CD4-positive, alpha-beta T cell treated with Interleukin-17A for 4 hours (primary cell): ENCODE results near the gene SDHAF2.
"Not testable (repeated sequence)": the region's sequence is repeated elsewhere in the genome, so short reads cannot be mapped to it uniquely, and the experiment has no call there.

Experiments
- DNase-seq: peaks from one replicate; pipeline ENCODE4 v3.0.0-alpha.2; 2020; ENCODE audit warnings: mixed read lengths

The SDHAF2 gene

GRCh38 chr11:61429346-61429690, 606 bp upstream of the SDHAF2 start:
- peak; percentile 83 for DNase-seq

- DNase-seq: not testable (repeated sequence)
Observed at GRCh38 chr11:61430839-61431238, 915 bp downstream of the SDHAF2 start.

DNA sequence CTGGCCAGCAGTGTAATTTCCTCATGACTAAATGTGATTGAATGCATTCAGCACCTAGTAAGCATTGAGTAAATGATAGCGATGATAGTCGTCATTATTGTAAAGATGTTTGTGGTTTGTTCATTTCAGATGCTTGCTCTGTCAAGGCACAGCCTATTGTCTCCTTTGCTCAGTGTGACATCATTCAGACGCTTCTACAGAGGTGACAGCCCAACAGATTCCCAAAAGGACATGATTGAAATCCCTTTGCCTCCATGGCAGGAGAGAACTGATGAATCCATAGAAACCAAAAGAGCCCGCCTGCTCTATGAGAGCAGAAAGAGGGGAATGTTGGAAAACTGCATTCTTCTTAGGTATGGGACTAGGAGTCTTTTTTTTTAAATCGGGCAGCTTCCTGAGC, 7.6 kb downstream of the SDHAF2 start:
- no peak for DNase-seq

- no peak for DNase-seq
Observed at GRCh38 chr11:61439615-61440014, 9.7 kb downstream of the SDHAF2 start.

- no peak for DNase-seq
Observed at GRCh38 chr11:61442616-61443015, 12.7 kb downstream of the SDHAF2 start.

DNA sequence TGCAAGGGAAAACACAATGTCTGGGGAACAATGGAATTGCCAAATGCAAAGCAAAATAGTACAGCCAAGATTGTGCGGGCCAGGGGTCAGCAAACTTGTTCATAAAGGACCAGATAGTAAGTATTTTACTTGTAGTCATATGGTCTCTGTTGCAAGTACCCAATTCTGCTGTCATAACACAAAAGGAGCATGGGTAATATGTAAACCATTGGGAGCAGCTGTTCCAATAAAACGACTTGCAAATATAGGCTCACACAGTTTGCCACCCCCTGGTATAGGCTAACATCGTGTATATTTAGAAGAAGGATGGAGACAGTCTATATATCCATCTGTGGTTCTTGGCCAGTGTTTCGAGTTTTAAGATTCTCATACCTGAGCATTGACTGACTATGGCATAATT, 15.6 kb downstream of the SDHAF2 start:
- DNase-seq: no peak

GRCh38 chr11:61446211-61446651, 16.3 kb downstream of the SDHAF2 start:
- peak; percentile 62 for DNase-seq

DNA sequence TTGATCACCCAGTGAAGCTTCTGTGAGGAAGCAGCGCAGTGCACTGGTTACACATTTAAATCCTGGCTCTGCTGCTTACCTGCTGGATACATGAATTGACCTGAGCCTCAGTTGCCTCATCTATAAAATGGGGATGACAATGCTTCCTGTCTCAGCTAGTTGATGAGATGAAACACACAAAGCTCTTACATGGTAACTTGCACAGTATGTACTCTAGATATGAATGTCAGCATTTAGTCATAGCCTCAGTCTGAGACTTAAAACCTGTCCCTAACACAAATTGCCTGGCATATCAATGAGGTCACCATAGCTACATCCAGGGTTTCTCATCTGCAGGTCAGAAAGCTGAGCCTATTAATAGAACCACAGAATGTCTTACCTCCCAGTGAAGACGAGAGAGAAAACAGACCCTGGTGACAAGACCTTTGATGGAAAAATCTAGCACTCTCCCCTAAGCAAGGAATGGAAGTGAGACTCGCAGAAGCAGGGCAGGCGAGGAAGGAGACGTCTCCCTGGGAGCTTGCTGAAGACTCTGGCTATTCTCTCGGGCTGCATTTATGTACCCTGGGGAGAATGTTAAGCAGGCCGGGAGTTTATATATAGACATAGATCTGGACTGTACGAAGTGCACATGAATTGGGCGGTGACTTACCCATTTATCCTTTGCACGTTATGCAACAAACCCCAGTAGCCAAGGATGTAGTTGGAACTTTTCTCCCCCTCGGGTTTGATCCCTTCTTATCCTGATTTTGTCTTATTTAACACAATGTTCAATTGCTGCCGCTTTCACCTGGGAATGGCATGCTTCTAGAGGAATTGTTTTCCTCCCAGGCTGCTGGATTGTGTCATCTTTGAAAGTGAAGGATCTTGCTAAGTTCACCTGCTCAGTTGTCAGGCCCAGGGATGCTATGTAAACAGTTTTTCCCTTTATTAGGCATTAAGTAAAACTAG, 18.0 kb downstream of the SDHAF2 start:
- DNase-seq: no peak

GRCh38 chr11:61448552-61448927, 18.6 kb downstream of the SDHAF2 start:
- no peak for DNase-seq

DNA sequence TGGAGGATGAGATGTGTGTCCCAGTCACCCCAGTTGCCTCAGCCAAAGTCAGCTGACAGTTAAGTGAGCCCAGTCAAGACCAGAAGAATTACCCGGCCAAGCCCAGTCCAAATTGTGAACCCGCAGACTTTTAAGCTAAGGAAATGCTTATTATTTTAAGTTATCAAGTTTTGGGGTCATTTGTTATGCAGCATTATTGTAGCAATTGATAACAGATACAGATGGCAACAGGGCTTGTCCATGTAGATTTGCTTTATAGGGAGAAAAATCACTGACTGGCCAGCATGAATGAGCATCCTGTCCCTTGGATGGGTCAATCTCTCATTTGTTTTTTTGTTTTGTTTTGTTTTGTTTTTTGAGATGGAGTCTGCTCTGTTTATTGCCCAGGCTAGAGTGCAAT, 22.9 kb downstream of the SDHAF2 start:
- DNase-seq: no peak

- no peak for DNase-seq
Observed at GRCh38 chr11:61453695-61454094, 23.8 kb downstream of the SDHAF2 start.

- DNase-seq: no peak
Observed at GRCh38 chr11:61454520-61454919, 24.6 kb downstream of the SDHAF2 start.

- DNase-seq: no peak
Observed at GRCh38 chr11:61460474-61460881, 30.6 kb downstream of the SDHAF2 start.

DNA sequence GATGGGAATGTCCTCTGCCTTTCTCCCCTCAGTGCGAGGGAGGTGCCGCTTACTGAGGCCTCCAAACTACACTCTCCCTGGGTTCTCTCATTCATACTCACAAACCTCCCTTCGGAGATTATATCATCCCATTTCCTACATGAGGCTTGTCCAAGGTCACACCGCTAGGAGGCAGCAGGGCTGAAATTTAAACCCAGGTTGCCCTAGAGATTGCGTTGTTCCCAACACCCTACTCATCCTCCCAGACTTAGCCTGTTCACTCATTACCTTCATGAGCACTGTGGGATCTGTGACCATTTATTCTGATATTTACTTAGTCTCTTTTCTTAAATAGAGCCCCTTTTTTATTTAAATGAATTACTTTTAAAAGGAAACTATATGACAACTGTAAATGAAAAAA, 31.1 kb downstream of the SDHAF2 start:
- DNase-seq: no peak

DNA sequence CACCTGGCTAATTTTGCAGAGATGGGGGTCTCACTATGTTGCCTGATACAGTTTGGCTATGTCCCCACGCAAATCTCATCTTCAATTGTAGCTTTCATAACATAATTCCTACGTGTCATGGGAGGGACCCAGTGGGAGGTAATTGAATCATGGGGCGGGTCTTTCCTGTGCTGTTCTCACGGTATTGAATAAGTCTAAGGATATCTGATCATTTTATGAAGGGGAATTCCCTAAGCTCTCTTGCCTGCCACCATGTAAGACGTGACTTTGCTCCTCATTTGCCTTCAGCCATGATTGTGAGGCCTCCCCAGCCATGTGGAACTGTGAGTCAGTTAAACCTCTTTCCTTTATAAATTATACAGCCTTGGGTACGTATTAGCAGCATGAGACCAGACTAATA, 37.7 kb downstream of the SDHAF2 start:
- DNase-seq: not testable (repeated sequence)

GRCh38 chr11:61468002-61468401, 38.1 kb downstream of the SDHAF2 start:
- DNase-seq: no peak

DNA sequence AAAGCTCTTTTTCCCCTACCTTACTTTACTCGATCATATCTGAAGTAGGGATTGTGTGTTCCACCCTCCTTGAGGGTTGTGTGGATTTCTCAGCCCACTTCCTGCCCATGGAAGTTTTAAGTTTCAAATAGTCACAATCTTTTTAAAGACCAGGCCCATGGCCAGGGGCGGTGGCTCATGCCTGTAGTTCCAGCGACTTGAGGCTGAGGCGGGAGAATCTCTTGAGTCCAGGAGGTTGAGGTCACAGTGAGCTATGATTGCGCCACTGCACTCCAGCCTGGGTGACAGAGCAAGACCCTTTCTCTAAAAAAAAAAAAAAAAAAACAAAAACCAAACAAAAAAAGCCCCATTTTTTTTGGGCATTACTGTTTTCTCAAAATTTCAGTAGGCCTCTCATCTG, 42.4 kb downstream of the SDHAF2 start:
- DNase-seq: no peak

DNA sequence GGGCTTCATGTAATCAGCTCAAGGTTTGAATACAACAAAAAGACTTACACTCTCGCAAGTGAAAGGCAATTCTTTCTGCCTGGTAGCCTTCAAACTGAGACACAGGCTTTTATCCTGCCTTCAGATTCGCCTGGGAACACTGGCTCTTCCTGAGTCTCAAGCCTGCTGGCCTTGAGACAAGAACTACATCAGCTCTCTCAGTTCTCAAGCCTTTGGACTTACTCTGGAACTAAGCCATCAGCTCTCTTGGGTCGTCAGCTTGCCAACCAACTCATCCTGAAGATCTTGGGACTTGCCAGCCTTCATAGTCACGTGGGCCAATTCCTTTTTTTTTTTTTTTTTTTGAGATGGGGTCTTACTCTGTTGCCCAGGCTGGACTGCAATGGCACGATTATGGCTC, 42.9 kb downstream of the SDHAF2 start:
- DNase-seq: no peak

DNA sequence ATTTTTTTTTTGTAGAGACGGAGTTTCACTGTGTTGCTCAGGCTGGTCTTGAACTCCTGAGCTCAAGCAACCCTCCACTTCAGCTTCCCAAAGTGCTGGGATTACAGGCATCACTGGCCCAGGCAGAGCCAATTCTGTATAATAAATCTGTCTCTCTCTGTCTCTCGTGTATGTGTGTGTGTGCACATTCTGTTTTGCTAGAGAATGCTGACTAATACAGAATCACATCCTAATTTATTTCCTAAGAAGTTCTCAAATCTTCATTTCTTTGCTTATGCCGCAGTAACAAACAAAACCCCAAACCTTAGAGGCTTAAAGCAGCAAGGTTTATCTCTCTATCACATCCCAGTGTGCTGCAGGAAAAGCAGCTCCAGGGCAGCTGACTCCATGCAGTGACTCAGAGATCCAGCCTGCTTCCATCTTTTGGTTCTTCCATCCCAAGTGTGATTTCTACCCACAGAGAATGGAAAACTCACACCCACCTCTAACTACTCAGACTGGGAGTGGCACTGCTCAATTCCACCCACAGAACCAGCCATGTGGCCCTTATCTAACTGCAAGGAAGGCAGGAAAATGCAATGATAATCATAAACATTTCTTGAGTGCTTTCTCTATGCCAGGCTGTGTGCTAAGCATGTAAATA, 43.6 kb downstream of the SDHAF2 start:
- DNase-seq: no peak

GRCh38 chr11:61474013-61474643, 44.2 kb downstream of the SDHAF2 start:
- DNase-seq: no peak

DNA sequence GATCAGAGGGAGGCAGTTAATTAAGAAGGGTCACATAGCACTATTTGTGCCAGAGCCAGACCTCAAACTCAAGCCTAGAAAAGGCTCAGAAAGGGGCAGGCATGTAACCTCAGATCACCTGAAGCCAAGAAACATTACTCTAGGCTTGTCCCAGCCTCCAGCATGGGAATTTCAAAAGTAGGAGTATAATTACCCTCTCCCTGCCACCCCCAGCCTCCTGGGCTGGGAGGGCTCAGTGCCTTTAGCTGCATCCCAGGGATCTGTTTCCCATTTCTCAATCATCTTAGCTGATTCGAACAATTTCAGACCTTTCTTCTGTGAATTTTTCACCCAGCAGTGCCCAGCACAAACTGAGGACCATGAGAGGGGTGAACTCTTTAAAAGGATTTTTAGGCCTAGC, 45.5 kb downstream of the SDHAF2 start:
- DNase-seq: no peak

DNA sequence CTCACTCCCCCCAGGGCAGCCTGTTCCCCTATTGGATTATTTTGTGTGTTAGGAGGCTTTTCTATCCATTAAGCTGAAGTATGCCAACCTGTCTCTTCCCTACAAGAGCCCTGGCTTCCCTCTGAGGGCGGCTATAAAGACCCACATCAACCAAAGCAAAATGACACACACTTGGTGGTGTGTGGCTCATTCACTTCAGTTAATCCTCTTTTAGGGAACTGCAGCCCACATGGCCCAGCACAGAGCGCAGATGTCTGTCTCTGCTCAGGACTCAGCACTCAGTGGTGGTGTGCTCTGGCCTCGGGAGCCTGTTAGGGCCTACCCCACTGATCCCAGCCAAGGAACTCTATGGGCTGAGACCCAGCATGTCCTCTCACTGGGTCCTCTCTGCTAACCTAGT, 46.4 kb downstream of the SDHAF2 start:
- no peak for DNase-seq

DNA sequence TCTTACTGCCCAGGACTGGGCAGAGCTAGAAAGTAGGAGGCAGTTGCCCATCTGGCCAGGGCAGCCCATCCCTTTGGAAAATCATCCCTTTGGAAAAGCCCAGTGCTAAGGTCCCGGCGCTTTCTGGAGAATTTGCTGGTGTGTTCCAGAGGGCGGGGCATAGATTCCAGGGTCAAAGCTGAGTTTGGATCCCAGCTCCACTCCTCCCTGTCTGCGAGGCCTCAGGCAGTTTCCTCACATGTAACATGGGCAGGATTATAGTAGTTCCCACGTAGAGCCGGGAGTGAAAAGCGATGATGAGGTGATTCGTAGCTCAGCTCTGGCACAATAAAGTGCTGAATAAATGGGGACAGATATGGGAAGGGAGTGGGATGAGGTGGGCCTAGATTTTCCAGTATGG, 47.2 kb downstream of the SDHAF2 start:
- DNase-seq: no peak

GRCh38 chr11:61477727-61478148, 47.8 kb downstream of the SDHAF2 start:
- DNase-seq: peak; percentile 64
